Measurements from ENCODE around the gene SDHB.
"Not testable (repeated sequence)": the region's sequence is repeated elsewhere in the genome, so short reads cannot be mapped to it uniquely, and the experiment has no call there.

SDHB gene

GRCh38 chr1:17075470-17076255 is 21.8 kb upstream of the SDHB start:
- no peak for DNase-seq (ENCODE audit: low spot score)

- DNase-seq (ENCODE audit: low spot score) = no peak
Observed at GRCh38 chr1:17071794-17072193, 18.0 kb upstream of the SDHB start.

- no peak for DNase-seq (ENCODE audit: low spot score)
Observed at GRCh38 chr1:17070163-17070525, 16.3 kb upstream of the SDHB start.

- no peak for DNase-seq (ENCODE audit: low spot score)
Observed at GRCh38 chr1:17069452-17070162, 15.8 kb upstream of the SDHB start.

GRCh38 chr1:17068789-17069188 is 15.0 kb upstream of the SDHB start:
- no peak for DNase-seq (ENCODE audit: low spot score)

GRCh38 chr1:17067465-17068240 is 13.8 kb upstream of the SDHB start:
- DNase-seq (ENCODE audit: low spot score) = no peak

GRCh38 chr1:17067069-17067426 is 13.2 kb upstream of the SDHB start:
- no peak for DNase-seq (ENCODE audit: low spot score)

GRCh38 chr1:17066361-17067068 is 12.7 kb upstream of the SDHB start:
- no peak for DNase-seq (ENCODE audit: low spot score)

- no peak for DNase-seq (ENCODE audit: low spot score)
Observed at GRCh38 chr1:17065666-17066065, 11.8 kb upstream of the SDHB start.

- DNase-seq (ENCODE audit: low spot score) = not testable (repeated sequence)
Observed at GRCh38 chr1:17062751-17063150, 8.9 kb upstream of the SDHB start.

GRCh38 chr1:17061892-17062291 is 8.1 kb upstream of the SDHB start:
- DNase-seq (ENCODE audit: low spot score) = no peak

GRCh38 chr1:17061486-17061885 is 7.7 kb upstream of the SDHB start:
- no peak for DNase-seq (ENCODE audit: low spot score)

GRCh38 chr1:17060306-17060749 is 6.5 kb upstream of the SDHB start:
- DNase-seq (ENCODE audit: low spot score) = no peak

GRCh38 chr1:17059391-17060305 is 5.8 kb upstream of the SDHB start:
- peak; percentile 93 for DNase-seq (ENCODE audit: low spot score)

GRCh38 chr1:17056551-17056950 is 2.7 kb upstream of the SDHB start:
- no peak for DNase-seq (ENCODE audit: low spot score)

- DNase-seq (ENCODE audit: low spot score) = no peak
Observed at GRCh38 chr1:17055801-17056200, 2.0 kb upstream of the SDHB start.

- no peak for DNase-seq (ENCODE audit: low spot score)
Observed at GRCh38 chr1:17053086-17053684, 647 bp downstream of the SDHB start.

- no peak for DNase-seq (ENCODE audit: low spot score)
Observed at GRCh38 chr1:17052641-17053040, 1.2 kb downstream of the SDHB start.

- no peak for DNase-seq (ENCODE audit: low spot score)
Observed at GRCh38 chr1:17052038-17052437, 1.8 kb downstream of the SDHB start.

- no peak for DNase-seq (ENCODE audit: low spot score)
Observed at GRCh38 chr1:17047924-17048323, 5.9 kb downstream of the SDHB start.

- no peak for DNase-seq (ENCODE audit: low spot score)
Observed at GRCh38 chr1:17046334-17046657, 7.5 kb downstream of the SDHB start.
